ENCODE measurements around the gene RELA.

DNA sequence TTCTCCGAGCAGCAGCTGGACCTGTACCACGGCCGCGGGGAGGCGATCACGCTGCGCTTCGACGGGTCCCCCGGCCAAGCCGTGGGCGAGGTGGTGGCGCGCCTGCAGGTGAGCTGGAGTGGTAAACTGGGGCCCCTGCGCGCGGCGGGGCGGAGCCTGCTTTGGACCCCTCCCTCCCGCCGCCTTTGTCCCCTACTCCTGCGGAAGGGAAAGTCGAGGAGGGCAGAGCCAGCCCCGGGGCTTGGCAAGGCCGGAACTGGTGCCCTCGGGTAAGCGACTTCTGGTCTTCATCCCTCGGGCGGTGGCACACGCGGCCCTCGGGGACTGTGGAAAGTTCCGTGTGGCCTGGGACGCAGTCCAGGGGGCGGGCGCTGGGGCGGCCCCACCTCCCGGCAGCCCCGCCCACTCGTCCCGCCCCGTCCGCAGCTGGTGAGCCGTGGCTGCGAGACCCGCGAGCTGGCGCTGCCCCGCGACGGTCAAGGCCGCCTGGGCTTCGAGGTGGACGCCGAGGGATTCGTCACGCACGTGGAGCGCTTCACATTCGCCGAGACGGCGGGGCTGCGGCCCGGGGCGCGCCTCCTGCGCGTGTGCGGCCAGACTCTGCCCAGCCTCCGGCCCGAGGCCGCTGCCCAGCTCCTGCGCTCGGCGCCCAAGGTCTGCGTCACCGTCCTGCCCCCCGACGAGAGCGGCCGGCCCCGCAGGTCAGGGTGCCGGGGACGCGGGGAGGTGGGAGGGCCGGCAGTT, 15.6 kb downstream of the RELA start:
- TF ChIP-seq, protein P1, sequence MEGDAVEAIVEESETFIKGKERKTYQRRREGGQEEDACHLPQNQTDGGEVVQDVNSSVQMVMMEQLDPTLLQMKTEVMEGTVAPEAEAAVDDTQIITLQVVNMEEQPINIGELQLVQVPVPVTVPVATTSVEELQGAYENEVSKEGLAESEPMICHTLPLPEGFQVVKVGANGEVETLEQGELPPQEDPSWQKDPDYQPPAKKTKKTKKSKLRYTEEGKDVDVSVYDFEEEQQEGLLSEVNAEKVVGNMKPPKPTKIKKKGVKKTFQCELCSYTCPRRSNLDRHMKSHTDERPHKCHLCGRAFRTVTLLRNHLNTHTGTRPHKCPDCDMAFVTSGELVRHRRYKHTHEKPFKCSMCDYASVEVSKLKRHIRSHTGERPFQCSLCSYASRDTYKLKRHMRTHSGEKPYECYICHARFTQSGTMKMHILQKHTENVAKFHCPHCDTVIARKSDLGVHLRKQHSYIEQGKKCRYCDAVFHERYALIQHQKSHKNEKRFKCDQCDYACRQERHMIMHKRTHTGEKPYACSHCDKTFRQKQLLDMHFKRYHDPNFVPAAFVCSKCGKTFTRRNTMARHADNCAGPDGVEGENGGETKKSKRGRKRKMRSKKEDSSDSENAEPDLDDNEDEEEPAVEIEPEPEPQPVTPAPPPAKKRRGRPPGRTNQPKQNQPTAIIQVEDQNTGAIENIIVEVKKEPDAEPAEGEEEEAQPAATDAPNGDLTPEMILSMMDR (IDR thresholded peaks at IDR 0.05) = no peak
- TF ChIP-seq, protein P2, sequence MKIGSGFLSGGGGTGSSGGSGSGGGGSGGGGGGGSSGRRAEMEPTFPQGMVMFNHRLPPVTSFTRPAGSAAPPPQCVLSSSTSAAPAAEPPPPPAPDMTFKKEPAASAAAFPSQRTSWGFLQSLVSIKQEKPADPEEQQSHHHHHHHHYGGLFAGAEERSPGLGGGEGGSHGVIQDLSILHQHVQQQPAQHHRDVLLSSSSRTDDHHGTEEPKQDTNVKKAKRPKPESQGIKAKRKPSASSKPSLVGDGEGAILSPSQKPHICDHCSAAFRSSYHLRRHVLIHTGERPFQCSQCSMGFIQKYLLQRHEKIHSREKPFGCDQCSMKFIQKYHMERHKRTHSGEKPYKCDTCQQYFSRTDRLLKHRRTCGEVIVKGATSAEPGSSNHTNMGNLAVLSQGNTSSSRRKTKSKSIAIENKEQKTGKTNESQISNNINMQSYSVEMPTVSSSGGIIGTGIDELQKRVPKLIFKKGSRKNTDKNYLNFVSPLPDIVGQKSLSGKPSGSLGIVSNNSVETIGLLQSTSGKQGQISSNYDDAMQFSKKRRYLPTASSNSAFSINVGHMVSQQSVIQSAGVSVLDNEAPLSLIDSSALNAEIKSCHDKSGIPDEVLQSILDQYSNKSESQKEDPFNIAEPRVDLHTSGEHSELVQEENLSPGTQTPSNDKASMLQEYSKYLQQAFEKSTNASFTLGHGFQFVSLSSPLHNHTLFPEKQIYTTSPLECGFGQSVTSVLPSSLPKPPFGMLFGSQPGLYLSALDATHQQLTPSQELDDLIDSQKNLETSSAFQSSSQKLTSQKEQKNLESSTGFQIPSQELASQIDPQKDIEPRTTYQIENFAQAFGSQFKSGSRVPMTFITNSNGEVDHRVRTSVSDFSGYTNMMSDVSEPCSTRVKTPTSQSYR (CRISPR knock-in tag; IDR thresholded peaks at IDR 0.05) = no peak
- TF ChIP-seq KAT7 (CRISPR knock-in tag; IDR thresholded peaks at IDR 0.05; ENCODE audit: borderline replicate concordance) = no peak

All from WTC11 (cell line).